ENCODE data around the gene SORCS2.

DNA sequence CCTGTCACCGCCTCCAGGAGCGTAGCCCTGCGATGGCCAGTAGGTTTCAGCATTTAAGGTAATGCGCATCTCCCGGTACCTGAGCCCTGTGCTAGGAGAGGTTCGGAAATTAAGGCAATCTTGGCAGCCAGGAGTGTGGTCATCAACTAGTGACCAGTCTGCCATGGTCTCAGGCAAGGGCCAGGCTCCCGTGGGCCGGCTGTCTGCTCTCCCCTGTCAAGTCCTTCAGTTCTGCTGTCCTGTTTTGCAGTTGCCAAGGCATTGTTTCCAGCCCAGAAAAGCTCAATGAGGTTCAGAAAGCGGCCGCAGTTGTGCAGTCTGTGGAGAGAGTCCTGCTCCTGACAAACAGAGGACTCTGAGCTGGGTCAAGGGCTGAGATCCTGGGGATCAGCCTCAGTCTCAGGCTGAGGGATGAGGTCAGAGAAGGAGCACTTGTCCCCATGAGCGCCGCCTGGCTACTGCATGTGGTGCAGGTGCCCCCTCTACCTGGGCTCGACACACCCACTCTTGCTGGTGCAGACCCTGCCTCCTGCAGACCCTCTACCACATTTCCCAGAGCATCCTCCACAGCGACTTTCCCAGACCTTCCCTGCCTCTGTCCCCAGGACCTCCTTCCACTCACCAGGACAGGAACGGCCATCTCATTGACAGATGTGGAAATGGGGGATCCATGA lies 295.8 kb downstream of the SORCS2 start:
- TF ChIP-seq, protein P1, sequence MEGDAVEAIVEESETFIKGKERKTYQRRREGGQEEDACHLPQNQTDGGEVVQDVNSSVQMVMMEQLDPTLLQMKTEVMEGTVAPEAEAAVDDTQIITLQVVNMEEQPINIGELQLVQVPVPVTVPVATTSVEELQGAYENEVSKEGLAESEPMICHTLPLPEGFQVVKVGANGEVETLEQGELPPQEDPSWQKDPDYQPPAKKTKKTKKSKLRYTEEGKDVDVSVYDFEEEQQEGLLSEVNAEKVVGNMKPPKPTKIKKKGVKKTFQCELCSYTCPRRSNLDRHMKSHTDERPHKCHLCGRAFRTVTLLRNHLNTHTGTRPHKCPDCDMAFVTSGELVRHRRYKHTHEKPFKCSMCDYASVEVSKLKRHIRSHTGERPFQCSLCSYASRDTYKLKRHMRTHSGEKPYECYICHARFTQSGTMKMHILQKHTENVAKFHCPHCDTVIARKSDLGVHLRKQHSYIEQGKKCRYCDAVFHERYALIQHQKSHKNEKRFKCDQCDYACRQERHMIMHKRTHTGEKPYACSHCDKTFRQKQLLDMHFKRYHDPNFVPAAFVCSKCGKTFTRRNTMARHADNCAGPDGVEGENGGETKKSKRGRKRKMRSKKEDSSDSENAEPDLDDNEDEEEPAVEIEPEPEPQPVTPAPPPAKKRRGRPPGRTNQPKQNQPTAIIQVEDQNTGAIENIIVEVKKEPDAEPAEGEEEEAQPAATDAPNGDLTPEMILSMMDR (IDR thresholded peaks at IDR 0.05): no peak
- no peak for TF ChIP-seq POLR2AphosphoS5 (IDR thresholded peaks at IDR 0.05)
